Measurements from ENCODE around the gene SUPT6H.

DNA sequence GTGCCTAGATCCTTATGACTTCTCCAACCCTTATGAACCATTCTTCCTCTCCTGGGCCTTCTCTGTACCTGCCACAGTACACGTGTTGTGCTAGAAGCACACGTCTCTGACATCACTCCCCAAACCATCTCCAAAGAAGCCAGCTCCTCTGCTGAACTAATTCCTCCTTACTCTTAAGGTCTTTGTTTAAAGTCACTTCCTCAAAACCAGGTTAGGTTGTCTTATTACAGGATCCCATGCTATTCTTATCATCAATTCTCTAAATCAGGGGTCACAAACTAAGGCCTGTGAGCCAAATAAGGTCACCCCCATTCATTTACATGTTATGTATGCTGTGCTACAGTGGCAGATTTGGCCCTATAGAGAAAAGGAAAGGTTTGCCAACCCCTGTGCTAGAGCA is 4.0 kb downstream of the SUPT6H start:
- TF ChIP-seq, protein P1, sequence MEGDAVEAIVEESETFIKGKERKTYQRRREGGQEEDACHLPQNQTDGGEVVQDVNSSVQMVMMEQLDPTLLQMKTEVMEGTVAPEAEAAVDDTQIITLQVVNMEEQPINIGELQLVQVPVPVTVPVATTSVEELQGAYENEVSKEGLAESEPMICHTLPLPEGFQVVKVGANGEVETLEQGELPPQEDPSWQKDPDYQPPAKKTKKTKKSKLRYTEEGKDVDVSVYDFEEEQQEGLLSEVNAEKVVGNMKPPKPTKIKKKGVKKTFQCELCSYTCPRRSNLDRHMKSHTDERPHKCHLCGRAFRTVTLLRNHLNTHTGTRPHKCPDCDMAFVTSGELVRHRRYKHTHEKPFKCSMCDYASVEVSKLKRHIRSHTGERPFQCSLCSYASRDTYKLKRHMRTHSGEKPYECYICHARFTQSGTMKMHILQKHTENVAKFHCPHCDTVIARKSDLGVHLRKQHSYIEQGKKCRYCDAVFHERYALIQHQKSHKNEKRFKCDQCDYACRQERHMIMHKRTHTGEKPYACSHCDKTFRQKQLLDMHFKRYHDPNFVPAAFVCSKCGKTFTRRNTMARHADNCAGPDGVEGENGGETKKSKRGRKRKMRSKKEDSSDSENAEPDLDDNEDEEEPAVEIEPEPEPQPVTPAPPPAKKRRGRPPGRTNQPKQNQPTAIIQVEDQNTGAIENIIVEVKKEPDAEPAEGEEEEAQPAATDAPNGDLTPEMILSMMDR (IDR thresholded peaks at IDR 0.05): no peak
- TF ChIP-seq, protein P2, sequence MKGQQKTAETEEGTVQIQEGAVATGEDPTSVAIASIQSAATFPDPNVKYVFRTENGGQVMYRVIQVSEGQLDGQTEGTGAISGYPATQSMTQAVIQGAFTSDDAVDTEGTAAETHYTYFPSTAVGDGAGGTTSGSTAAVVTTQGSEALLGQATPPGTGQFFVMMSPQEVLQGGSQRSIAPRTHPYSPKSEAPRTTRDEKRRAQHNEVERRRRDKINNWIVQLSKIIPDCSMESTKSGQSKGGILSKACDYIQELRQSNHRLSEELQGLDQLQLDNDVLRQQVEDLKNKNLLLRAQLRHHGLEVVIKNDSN (IDR thresholded peaks at IDR 0.05; ENCODE audit: borderline replicate concordance, low read depth): no peak
- TF ChIP-seq, protein P3, sequence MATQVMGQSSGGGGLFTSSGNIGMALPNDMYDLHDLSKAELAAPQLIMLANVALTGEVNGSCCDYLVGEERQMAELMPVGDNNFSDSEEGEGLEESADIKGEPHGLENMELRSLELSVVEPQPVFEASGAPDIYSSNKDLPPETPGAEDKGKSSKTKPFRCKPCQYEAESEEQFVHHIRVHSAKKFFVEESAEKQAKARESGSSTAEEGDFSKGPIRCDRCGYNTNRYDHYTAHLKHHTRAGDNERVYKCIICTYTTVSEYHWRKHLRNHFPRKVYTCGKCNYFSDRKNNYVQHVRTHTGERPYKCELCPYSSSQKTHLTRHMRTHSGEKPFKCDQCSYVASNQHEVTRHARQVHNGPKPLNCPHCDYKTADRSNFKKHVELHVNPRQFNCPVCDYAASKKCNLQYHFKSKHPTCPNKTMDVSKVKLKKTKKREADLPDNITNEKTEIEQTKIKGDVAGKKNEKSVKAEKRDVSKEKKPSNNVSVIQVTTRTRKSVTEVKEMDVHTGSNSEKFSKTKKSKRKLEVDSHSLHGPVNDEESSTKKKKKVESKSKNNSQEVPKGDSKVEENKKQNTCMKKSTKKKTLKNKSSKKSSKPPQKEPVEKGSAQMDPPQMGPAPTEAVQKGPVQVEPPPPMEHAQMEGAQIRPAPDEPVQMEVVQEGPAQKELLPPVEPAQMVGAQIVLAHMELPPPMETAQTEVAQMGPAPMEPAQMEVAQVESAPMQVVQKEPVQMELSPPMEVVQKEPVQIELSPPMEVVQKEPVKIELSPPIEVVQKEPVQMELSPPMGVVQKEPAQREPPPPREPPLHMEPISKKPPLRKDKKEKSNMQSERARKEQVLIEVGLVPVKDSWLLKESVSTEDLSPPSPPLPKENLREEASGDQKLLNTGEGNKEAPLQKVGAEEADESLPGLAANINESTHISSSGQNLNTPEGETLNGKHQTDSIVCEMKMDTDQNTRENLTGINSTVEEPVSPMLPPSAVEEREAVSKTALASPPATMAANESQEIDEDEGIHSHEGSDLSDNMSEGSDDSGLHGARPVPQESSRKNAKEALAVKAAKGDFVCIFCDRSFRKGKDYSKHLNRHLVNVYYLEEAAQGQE (IDR thresholded peaks at IDR 0.05; ENCODE audit: low read depth, low read length): no peak
- no peak for TF ChIP-seq EP300 (IDR thresholded peaks at IDR 0.05; ENCODE audit: borderline replicate concordance in 1 of 2, low read depth in 1 of 2, low read length in 1 of 2)
- no peak for TF ChIP-seq RAD21 (IDR thresholded peaks at IDR 0.05; ENCODE audit: low read length)
- no peak for TF ChIP-seq FOSL2 (IDR thresholded peaks at IDR 0.05; ENCODE audit: borderline replicate concordance, low read depth)
- TF ChIP-seq SMC3 (IDR thresholded peaks at IDR 0.05; ENCODE audit: low read depth, low read length): no peak
- TF ChIP-seq, protein P4, sequence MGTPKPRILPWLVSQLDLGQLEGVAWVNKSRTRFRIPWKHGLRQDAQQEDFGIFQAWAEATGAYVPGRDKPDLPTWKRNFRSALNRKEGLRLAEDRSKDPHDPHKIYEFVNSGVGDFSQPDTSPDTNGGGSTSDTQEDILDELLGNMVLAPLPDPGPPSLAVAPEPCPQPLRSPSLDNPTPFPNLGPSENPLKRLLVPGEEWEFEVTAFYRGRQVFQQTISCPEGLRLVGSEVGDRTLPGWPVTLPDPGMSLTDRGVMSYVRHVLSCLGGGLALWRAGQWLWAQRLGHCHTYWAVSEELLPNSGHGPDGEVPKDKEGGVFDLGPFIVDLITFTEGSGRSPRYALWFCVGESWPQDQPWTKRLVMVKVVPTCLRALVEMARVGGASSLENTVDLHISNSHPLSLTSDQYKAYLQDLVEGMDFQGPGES (IDR thresholded peaks at IDR 0.05; ENCODE audit: low read depth, low read length): no peak
- no peak for TF ChIP-seq CHD2 (IDR thresholded peaks at IDR 0.05; ENCODE audit: low read length, partially characterized antibody)
- TF ChIP-seq, protein P5, sequence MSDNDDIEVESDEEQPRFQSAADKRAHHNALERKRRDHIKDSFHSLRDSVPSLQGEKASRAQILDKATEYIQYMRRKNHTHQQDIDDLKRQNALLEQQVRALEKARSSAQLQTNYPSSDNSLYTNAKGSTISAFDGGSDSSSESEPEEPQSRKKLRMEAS (IDR thresholded peaks at IDR 0.05; ENCODE audit: low read depth): no peak
- TF ChIP-seq YY1 (IDR thresholded peaks at IDR 0.05; ENCODE audit: low read depth): no peak
- TF ChIP-seq, protein P6, sequence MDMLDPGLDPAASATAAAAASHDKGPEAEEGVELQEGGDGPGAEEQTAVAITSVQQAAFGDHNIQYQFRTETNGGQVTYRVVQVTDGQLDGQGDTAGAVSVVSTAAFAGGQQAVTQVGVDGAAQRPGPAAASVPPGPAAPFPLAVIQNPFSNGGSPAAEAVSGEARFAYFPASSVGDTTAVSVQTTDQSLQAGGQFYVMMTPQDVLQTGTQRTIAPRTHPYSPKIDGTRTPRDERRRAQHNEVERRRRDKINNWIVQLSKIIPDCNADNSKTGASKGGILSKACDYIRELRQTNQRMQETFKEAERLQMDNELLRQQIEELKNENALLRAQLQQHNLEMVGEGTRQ (IDR thresholded peaks at IDR 0.05; ENCODE audit: borderline replicate concordance, low read depth, low read length): no peak
- no peak for TF ChIP-seq POLR2AphosphoS5 (IDR thresholded peaks at IDR 0.05; ENCODE audit: low read depth, low read length)
